Trophoblast cell (in vitro differentiated cells and primary cell): ENCODE data around the gene RIT2.

ENCODE experiments used
- DNase-seq, 2 donors: peaks; one replicate each; pipeline ENCODE4 v3.0.0-alpha.2; 2016
- H2AFZ ChIP-seq: 2 replicates; pipeline ENCODE4 v1.6.1; 2013; ENCODE audit warnings: low read length, moderate library complexity, mild to moderate bottlenecking; ENCODE audit not compliant: insufficient read depth, poor library complexity
- H2AK5ac ChIP-seq: 2 replicates; pipeline ENCODE4 v1.6.1; 2013; ENCODE audit warnings: mild to moderate bottlenecking, low read length
- H2BK120ac ChIP-seq: 2 replicates; pipeline ENCODE4 v1.6.1; 2013; ENCODE audit warnings: low read length, mild to moderate bottlenecking, moderate library complexity; ENCODE audit not compliant: insufficient read depth, poor library complexity
- H2BK12ac ChIP-seq: 2 replicates; pipeline ENCODE4 v1.6.1; 2013; ENCODE audit warnings: mild to moderate bottlenecking, low read length, moderate library complexity
- H2BK5ac ChIP-seq: 2 replicates; pipeline ENCODE4 v1.6.1; 2013; ENCODE audit warnings: low read length, low read depth, moderate library complexity, mild to moderate bottlenecking; ENCODE audit not compliant: poor library complexity
- H3K14ac ChIP-seq: 2 replicates; pipeline ENCODE4 v1.6.1; 2013; ENCODE audit warnings: mild to moderate bottlenecking, low read length
- H3K18ac ChIP-seq: 2 replicates; pipeline ENCODE4 v1.6.1; 2013; ENCODE audit warnings: mild to moderate bottlenecking, low read length
- H3K23ac ChIP-seq: 2 replicates; pipeline ENCODE4 v1.6.1; 2013; ENCODE audit warnings: low read length
- H3K27ac ChIP-seq: 2 replicates; pipeline ENCODE4 v1.5.1; 2013; ENCODE audit warnings: low read depth, mild to moderate bottlenecking, inconsistent platforms, low read length, moderate library complexity
- H3K27me3 ChIP-seq: 2 replicates; pipeline ENCODE4 v1.6.1; 2013; ENCODE audit warnings: inconsistent platforms, mild to moderate bottlenecking, low read length, moderate library complexity; ENCODE audit not compliant: insufficient read depth
- H3K36me3 ChIP-seq, 2 experiments: 1 replicate in 1 of 2; 2 replicates in 1 of 2; pipeline ENCODE4 v1.6.1; 2013; ENCODE audit warnings: low read length in 2 of 2, mild to moderate bottlenecking in 2 of 2, moderate library complexity in 1 of 2; ENCODE audit not compliant: insufficient read depth in 2 of 2, control insufficient read depth in 1 of 2
- H3K4ac ChIP-seq: 2 replicates; pipeline ENCODE4 v1.6.1; 2013; ENCODE audit warnings: low read depth, mild to moderate bottlenecking, low read length, moderate library complexity
- H3K4me1 ChIP-seq, 2 experiments: 1 replicate in 1 of 2; 2 replicates in 1 of 2; pipeline ENCODE4 v1.6.1; 2013; ENCODE audit warnings: low read length in 2 of 2, mild to moderate bottlenecking in 2 of 2, moderate library complexity in 1 of 2; ENCODE audit not compliant: insufficient read depth in 2 of 2, control insufficient read depth in 1 of 2
- H3K4me2 ChIP-seq: 2 replicates; pipeline ENCODE4 v1.6.1; 2013; ENCODE audit warnings: inconsistent platforms, mild to moderate bottlenecking, low read length, moderate library complexity
- H3K4me3 ChIP-seq: 2 replicates; pipeline ENCODE4 v1.5.1; 2013; ENCODE audit warnings: mild to moderate bottlenecking, low read depth, low read length, inconsistent platforms
- H3K79me1 ChIP-seq: one replicate; pipeline ENCODE4 v1.6.1; 2013; ENCODE audit warnings: low read length
- H3K79me2 ChIP-seq: 2 replicates; pipeline ENCODE4 v1.6.1; 2013; ENCODE audit warnings: low read length, mild to moderate bottlenecking; ENCODE audit not compliant: control insufficient read depth, insufficient read depth, poor library complexity
- H3K9ac ChIP-seq: 2 replicates; pipeline ENCODE4 v1.6.1; 2013; ENCODE audit warnings: mild to moderate bottlenecking, low read length
- H3K9me3 ChIP-seq: 2 replicates; pipeline ENCODE4 v1.6.1; 2013; ENCODE audit warnings: low read depth, mild to moderate bottlenecking, control low read depth, inconsistent platforms, low read length; ENCODE audit not compliant: insufficient read depth
- H4K12ac ChIP-seq: 2 replicates; pipeline ENCODE4 v1.6.1; 2013; ENCODE audit warnings: low read depth, mild to moderate bottlenecking, low read length, moderate library complexity
- H4K8ac ChIP-seq: 2 replicates; pipeline ENCODE4 v1.6.1; 2013; ENCODE audit warnings: low read depth, mild to moderate bottlenecking, low read length, moderate library complexity
- H4K91ac ChIP-seq: one replicate; pipeline ENCODE4 v1.6.1; 2013; ENCODE audit warnings: low read depth, mild to moderate bottlenecking, low read length, moderate library complexity
- WGBS: extraction: QIAGEN DNeasy Blood & Tissue Kit; methylation state at CpG from one replicate; pipeline ENCODE4 v1.1.7; 2013; ENCODE audit warnings: missing lambda C conversion rate; ENCODE audit not compliant: insufficient read length, insufficient coverage; ENCODE audit errors: extremely low coverage; 5-methylcytosine and 5-hydroxymethylcytosine counted together

Gene RIT2

GRCh38 chr18:42814184-42814583, 301.3 kb downstream of the RIT2 start:
- H4K8ac ChIP-seq, result no peak overlapping the region
- H3K9ac ChIP-seq, result no peak overlapping the region
- no peaks in the 10 kb centered on the region for H3K79me1 ChIP-seq
- H4K12ac ChIP-seq, result no peak overlapping the region
- H3K14ac ChIP-seq, result no peak overlapping the region
- no peak overlapping the region for H2BK5ac ChIP-seq
- H3K18ac ChIP-seq, result no peak overlapping the region
- DNase-seq, result no peak
- H3K4me1 ChIP-seq, result no peaks in the 10 kb centered on the region
- no peak overlapping the region for H3K4me2 ChIP-seq
- H2BK12ac ChIP-seq, result no peak overlapping the region
- no peak overlapping the region for H3K4ac ChIP-seq
- H3K27me3 ChIP-seq, result no peaks in the 10 kb centered on the region
- no peak overlapping the region for H3K27ac ChIP-seq
- H3K36me3 ChIP-seq, result no peaks in the 10 kb centered on the region
- no peaks in the 10 kb centered on the region for H3K79me2 ChIP-seq
- no peak overlapping the region for H4K91ac ChIP-seq
- H3K9me3 ChIP-seq, result no peaks in the 10 kb centered on the region
- no peak overlapping the region for H3K4me3 ChIP-seq
- H2AFZ ChIP-seq, result no peak overlapping the region
- no peak overlapping the region for H2BK120ac ChIP-seq
- H3K23ac ChIP-seq, result no peak overlapping the region
- no CpG with 5 or more reads among the region's 5 CpGs for WGBS
- no peak overlapping the region for H2AK5ac ChIP-seq

DNA sequence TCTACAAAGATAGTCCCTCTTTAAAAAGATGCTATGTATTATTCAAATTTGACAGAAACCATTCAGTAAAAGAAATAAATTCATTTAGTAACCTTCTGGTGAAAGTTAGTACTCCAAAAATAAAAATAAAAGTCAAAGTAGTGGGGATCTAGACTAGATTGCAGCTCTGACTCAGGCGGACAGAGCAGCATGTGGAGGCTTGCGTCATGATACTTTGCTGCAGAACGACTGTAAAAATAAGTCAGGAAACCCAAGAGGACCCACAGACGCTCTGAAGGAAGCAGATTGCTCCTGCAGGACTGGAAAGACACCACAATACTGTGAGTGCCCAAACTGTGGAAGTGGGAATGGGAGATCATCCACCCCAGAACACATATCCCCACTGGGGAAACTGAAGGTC, 301.9 kb downstream of the RIT2 start:
- no CpG with 5 or more reads among the region's 4 CpGs for WGBS

DNA sequence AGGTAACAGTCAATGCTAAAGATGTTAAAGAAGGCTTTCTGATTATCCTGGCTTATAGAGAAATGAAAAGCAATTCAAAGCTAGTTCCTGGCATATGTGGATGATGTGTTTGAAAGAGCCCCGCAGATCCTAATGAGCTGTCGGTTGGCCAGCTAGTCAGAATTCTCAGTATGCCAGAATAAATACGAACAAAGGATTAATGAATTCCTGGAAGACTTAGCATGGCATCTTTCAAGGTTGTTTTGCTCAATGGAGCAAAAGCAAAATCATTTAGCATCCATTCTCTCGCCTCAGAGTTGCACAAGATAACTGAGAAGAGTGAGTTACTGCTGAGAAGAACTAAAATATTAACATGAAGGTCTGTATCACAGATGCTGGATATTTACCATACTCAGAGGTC, 307.6 kb downstream of the RIT2 start:
- WGBS, result no CpG with 5 or more reads among the region's 4 CpGs
- H3K4me2 ChIP-seq, result no peak overlapping the region
- no peak overlapping the region for H2BK12ac ChIP-seq
- H4K8ac ChIP-seq, result no peak overlapping the region
- no peak overlapping the region for H3K23ac ChIP-seq
- H2BK120ac ChIP-seq, result no peak overlapping the region
- H3K4ac ChIP-seq, result no peak overlapping the region
- no peak overlapping the region for H3K27ac ChIP-seq
- H3K9ac ChIP-seq, result no peak overlapping the region
- no peak for DNase-seq
- no peak overlapping the region for H3K18ac ChIP-seq
- no peaks in the 10 kb centered on the region for H3K27me3 ChIP-seq
- H4K12ac ChIP-seq, result no peak overlapping the region
- no peaks in the 10 kb centered on the region for H3K79me1 ChIP-seq
- H3K36me3 ChIP-seq, result no peaks in the 10 kb centered on the region
- no peak overlapping the region for H2BK5ac ChIP-seq
- H3K9me3 ChIP-seq, result no peaks in the 10 kb centered on the region
- H2AK5ac ChIP-seq, result no peak overlapping the region
- H3K4me1 ChIP-seq, result no peaks in the 10 kb centered on the region
- no peak overlapping the region for H3K4me3 ChIP-seq
- no peaks in the 10 kb centered on the region for H3K79me2 ChIP-seq
- H2AFZ ChIP-seq, result no peak overlapping the region
- H3K14ac ChIP-seq, result no peak overlapping the region
- H4K91ac ChIP-seq, result no peak overlapping the region

More for the DNA sequence above, 301.9 kb downstream of the RIT2 start:
- no peak for DNase-seq
- Histone ChIP-seq H3K18ac (no peak overlapping the region), H3K4me2 (no peak overlapping the region), H3K4me3 (no peak overlapping the region), H3K9ac (no peak overlapping the region), H3K79me2 (no peaks in the 10 kb centered on the region), H3K27me3 (no peaks in the 10 kb centered on the region), H3K36me3 (no peaks in the 10 kb centered on the region), H3K14ac (no peak overlapping the region), H2BK5ac (no peak overlapping the region), H4K91ac (no peak overlapping the region), H2AFZ (no peak overlapping the region), H3K4me1 (no peaks in the 10 kb centered on the region), H2BK12ac (no peak overlapping the region), H3K4ac (no peak overlapping the region), H2AK5ac (no peak overlapping the region), H4K12ac (no peak overlapping the region), H2BK120ac (no peak overlapping the region), H3K23ac (no peak overlapping the region), H3K79me1 (no peaks in the 10 kb centered on the region), H4K8ac (no peak overlapping the region), H3K9me3 (no peaks in the 10 kb centered on the region), H3K27ac (no peak overlapping the region)

DNA sequence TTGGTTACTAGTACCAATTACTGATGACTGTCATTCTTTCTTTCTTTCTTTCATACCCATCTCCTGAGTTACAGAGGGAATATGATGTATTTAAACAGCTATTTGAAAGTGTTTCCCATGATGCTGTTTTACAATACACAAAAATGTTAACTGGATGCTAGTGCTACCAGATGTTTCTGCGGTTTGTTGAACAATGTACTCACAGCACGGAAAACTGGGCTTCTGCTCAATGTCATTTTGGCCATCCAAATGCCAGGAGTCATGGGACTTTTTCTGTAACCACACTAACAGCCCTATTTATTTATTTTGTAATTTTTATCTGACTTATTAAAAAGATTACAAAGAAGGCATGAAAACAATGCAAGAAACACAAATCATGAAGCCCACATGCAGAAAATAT, 313.8 kb downstream of the RIT2 start:
- Histone ChIP-seq H4K12ac (no peak overlapping the region), H3K27me3 (no peaks in the 10 kb centered on the region), H3K36me3 (no peaks in the 10 kb centered on the region), H2AFZ (no peak overlapping the region), H3K9ac (no peak overlapping the region), H3K4me2 (no peak overlapping the region), H4K8ac (no peak overlapping the region), H2BK12ac (no peak overlapping the region), H3K79me2 (no peaks in the 10 kb centered on the region), H3K14ac (no peak overlapping the region), H3K18ac (no peak overlapping the region), H2BK120ac (no peak overlapping the region), H3K4me3 (no peak overlapping the region), H4K91ac (no peak overlapping the region), H3K27ac (no peak overlapping the region), H3K4me1 (no peaks in the 10 kb centered on the region), H2BK5ac (no peak overlapping the region), H3K9me3 (no peaks in the 10 kb centered on the region), H2AK5ac (no peak overlapping the region), H3K23ac (no peak overlapping the region), H3K4ac (no peak overlapping the region), H3K79me1 (no peaks in the 10 kb centered on the region)
- no CpG with 5 or more reads among the region's 2 CpGs for WGBS
- DNase-seq, result peak in 1 of 2 donors; percentile 1
